B cell (primary cell): Measurements from ENCODE around the gene EVC. TPM values are rescaled to one million over a fixed set of nuclear protein-coding genes. Genes with fewer than 3 reads are reported as not detected.

Source experiments
- ATAC-seq: fragments of 200-7000 bp; cut with Tn5 transposase; one replicate; pipeline ENCODE4 v1.10.0; 2021; ENCODE audit warnings: low read depth, mild to moderate bottlenecking, moderate number of reproducible peaks, moderate library complexity
- CTCF ChIA-PET: fragments of 350-600 bp; sonication (Branson Sonifier 250); formaldehyde crosslinking; loops from one replicate; lab custom pipeline; 2021; ENCODE audit warnings: antibody characterized with exemption, inconsistent platforms; lab: Charles Lee
- POLR2A ChIA-PET: fragments of 350-600 bp; sonication (Branson Sonifier 250); formaldehyde crosslinking; loops from one replicate; lab custom pipeline; 2021; ENCODE audit warnings: antibody characterized with exemption; lab: Charles Lee
- DNase-seq: peaks from one replicate; pipeline ENCODE4 v3.0.0; 2013
- H2AFZ ChIP-seq: 2 replicates; pipeline ENCODE4 v1.6.1; 2012; ENCODE audit warnings: mild to moderate bottlenecking, low read depth, low read length; ENCODE audit not compliant: insufficient read depth, poor library complexity, severe bottlenecking
- H3K27ac ChIP-seq, 2 donors: 1 replicate in 1 of 2; 2 replicates in 1 of 2; pipeline ENCODE4 v1.5.1; 2012 to 2013; ENCODE audit warnings: low read length in 2 of 2, mild to moderate bottlenecking in 2 of 2, moderate library complexity in 1 of 2
- H3K27me3 ChIP-seq, 4 experiments: fragments of 200-600 bp in 1 of 4; sonication (generic) in 1 of 4; replicated peaks in 1 of 4; 1 replicate in 2 of 4; 2 replicates in 2 of 4; pipeline versions ENCODE4 v1.6.1 to v1.7.0; 2013 to 2016; ENCODE audit warnings: low read length in 3 of 4, mild to moderate bottlenecking in 2 of 4, mixed read lengths in 1 of 4, moderate library complexity in 1 of 4; ENCODE audit not compliant: insufficient read depth in 4 of 4, control insufficient read depth in 3 of 4; ENCODE audit errors: control extremely low read depth in 1 of 4
- H3K36me3 ChIP-seq, 2 experiments: replicated peaks in 1 of 2; 1 replicate in 1 of 2; 2 replicates in 1 of 2; pipeline versions ENCODE4 v1.6.1 to v1.7.1; 2013; ENCODE audit warnings: low read length in 1 of 2; ENCODE audit not compliant: insufficient read depth in 2 of 2, control insufficient read depth in 1 of 2; ENCODE audit errors: control extremely low read depth in 1 of 2, extremely low read depth in 1 of 2
- H3K4me1 ChIP-seq, 2 donors: fragments of 200-600 bp in 1 of 2; sonication (generic) in 1 of 2; 1 replicate in 1 of 2; 2 replicates in 1 of 2; pipeline versions ENCODE4 v1.5.1 to v1.6.1; 2013 to 2017; ENCODE audit warnings: low read length in 2 of 2; ENCODE audit not compliant: control insufficient read depth in 2 of 2, insufficient read depth in 2 of 2
- H3K4me2 ChIP-seq: replicated peaks from 2 replicates; pipeline ENCODE3; 2012; ENCODE audit warnings: mild to moderate bottlenecking, low read depth, low read length; ENCODE audit not compliant: poor library complexity, severe bottlenecking
- H3K4me3 ChIP-seq, 5 experiments: fragments of 200-600 bp in 1 of 5; sonication (generic) in 1 of 5; 1 replicate in 3 of 5; 2 replicates in 2 of 5; pipeline versions ENCODE4 v1.5.1 to v1.7.0; 2011 to 2016; ENCODE audit warnings: low read length in 4 of 5, mild to moderate bottlenecking in 4 of 5, low read depth in 2 of 5, control low read depth in 1 of 5, moderate library complexity in 1 of 5; ENCODE audit not compliant: insufficient read depth in 1 of 5; ENCODE audit errors: control extremely low read depth in 1 of 5, extremely low read depth in 1 of 5
- H3K79me2 ChIP-seq: fragments of 200-600 bp; sonication (generic); one replicate; pipeline ENCODE4 v1.6.0; 2016; ENCODE audit warnings: low read length; ENCODE audit not compliant: control insufficient read depth, insufficient read depth
- H3K9ac ChIP-seq: fragments of 200-600 bp; sonication (generic); 2 replicates; pipeline ENCODE4 v1.6.1; 2017; ENCODE audit warnings: mild to moderate bottlenecking, low read length, moderate library complexity
- H3K9me3 ChIP-seq, 3 donors: one replicate each; pipeline versions ENCODE4 v1.6.1 to v1.7.1; 2013; ENCODE audit warnings: low read length in 2 of 3; ENCODE audit not compliant: control insufficient read depth in 2 of 3, insufficient read depth in 1 of 3; ENCODE audit errors: control extremely low read depth in 1 of 3
- H4K20me1 ChIP-seq: 2 replicates; pipeline ENCODE4 v1.6.0; 2012; ENCODE audit warnings: mild to moderate bottlenecking, low read length; ENCODE audit not compliant: insufficient read depth, control insufficient read depth, poor library complexity, severe bottlenecking
- H3K27ac Mint-ChIP-seq: one replicate; pipeline ENCODE4 v1.8.0; 2021; ENCODE audit warnings: mixed read lengths
- H3K27me3 Mint-ChIP-seq: one replicate; pipeline ENCODE4 v1.8.0; 2021; ENCODE audit warnings: mixed read lengths
- H3K4me1 Mint-ChIP-seq: one replicate; pipeline ENCODE4 v1.8.0; 2021; ENCODE audit warnings: mixed read lengths
- H3K4me3 Mint-ChIP-seq: one replicate; pipeline ENCODE4 v1.8.0; 2021; ENCODE audit warnings: mixed read lengths
- H3K9me3 Mint-ChIP-seq: one replicate; pipeline ENCODE4 v1.8.0; 2022; ENCODE audit warnings: mixed read lengths; ENCODE audit not compliant: insufficient read depth
- EZH2 ChIP-seq: IDR thresholded peaks from 2 replicates; pipeline ENCODE4 v1.6.1; 2012; ENCODE audit warnings: borderline replicate concordance, low read depth, mild to moderate bottlenecking, moderate library complexity, low read length; ENCODE audit not compliant: insufficient read depth, poor library complexity, severe bottlenecking
- WGBS: methylation state at CpG from one replicate; pipeline ENCODE4 v1.1.5; 2013; ENCODE audit warnings: missing lambda C conversion rate; ENCODE audit not compliant: insufficient coverage; 5-methylcytosine and 5-hydroxymethylcytosine counted together
- intact Hi-C: fragments of 100-400 bp; cut with micrococcal nuclease; formaldehyde crosslinking; loops from one replicate; pipeline ENCODE4 v1.10.0; 2022
- polyA plus RNA-seq: library from polyadenylated mRNA; depleted of rRNA; stranded (reverse); fragments of >200 nt; gene quantifications from 2 replicates; pipeline ENCODE4 v1.2.3, GENCODE V29; 2012
- total RNA-seq, 2 donors: library from RNA; stranded (reverse); fragments of 120-200 nt in 1 of 2; gene quantifications; 1 replicate in 1 of 2; 2 replicates in 1 of 2; pipeline versions ENCODE4 v1.2.3 to v1.2.4, GENCODE V29; 2013 to 2022
- TF ChIP-seq, protein P1 (sequence below): fragments of 200-600 bp; IDR thresholded peaks from one replicate; pipeline ENCODE4 v1.8.0; 2022; ENCODE audit warnings: antibody characterized with exemption, mild to moderate bottlenecking

EVC gene
- total and polyA plus RNA-seq, 2 donors (not counting 1 experiment from before 2014, with no cell fraction given), result 1.5 TPM; not detected in 1

GRCh38 chr4:5704276-5704675 is 6.7 kb upstream of the EVC start:
- no peak for ATAC-seq
- H3K79me2 ChIP-seq, result no peaks in the 10 kb centered on the region
- H3K27me3 Mint-ChIP-seq, result peaks cover 16% of the 10 kb centered on the region
- TF ChIP-seq, protein P1, sequence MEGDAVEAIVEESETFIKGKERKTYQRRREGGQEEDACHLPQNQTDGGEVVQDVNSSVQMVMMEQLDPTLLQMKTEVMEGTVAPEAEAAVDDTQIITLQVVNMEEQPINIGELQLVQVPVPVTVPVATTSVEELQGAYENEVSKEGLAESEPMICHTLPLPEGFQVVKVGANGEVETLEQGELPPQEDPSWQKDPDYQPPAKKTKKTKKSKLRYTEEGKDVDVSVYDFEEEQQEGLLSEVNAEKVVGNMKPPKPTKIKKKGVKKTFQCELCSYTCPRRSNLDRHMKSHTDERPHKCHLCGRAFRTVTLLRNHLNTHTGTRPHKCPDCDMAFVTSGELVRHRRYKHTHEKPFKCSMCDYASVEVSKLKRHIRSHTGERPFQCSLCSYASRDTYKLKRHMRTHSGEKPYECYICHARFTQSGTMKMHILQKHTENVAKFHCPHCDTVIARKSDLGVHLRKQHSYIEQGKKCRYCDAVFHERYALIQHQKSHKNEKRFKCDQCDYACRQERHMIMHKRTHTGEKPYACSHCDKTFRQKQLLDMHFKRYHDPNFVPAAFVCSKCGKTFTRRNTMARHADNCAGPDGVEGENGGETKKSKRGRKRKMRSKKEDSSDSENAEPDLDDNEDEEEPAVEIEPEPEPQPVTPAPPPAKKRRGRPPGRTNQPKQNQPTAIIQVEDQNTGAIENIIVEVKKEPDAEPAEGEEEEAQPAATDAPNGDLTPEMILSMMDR, result no peak
- no peak for TF ChIP-seq EZH2
- POLR2A ChIA-PET, result no interaction called here
- CTCF ChIA-PET, result no interaction called here
- WGBS, result 78% methylated on average over 5 of the region's 6 CpGs
- H3K4me3 Mint-ChIP-seq, result no peak overlapping the region
- peaks cover 0 to 33% (median 1%) of the 10 kb centered on the region in 4 experiments for H3K27me3 ChIP-seq
- DNase-seq, result no peak
- no peak overlapping the region for H3K27ac ChIP-seq
- H3K27ac Mint-ChIP-seq, result no peak overlapping the region
- H3K4me1 Mint-ChIP-seq, result peaks cover 12% of the 10 kb centered on the region
- H3K4me1 ChIP-seq, result peaks cover 0 to 10% of the 10 kb centered on the region in 2 donors
- peaks cover 0 to 23% (median 0%) of the 10 kb centered on the region in 3 donors for H3K9me3 ChIP-seq
- no peak overlapping the region for H3K9ac ChIP-seq
- no peak overlapping the region for H3K4me2 ChIP-seq
- intact Hi-C loops, result no loop called here
- H4K20me1 ChIP-seq, result no peaks in the 10 kb centered on the region
- no peaks in the 10 kb centered on the region for H3K9me3 Mint-ChIP-seq
- no peaks in the 10 kb centered on the region for H3K36me3 ChIP-seq
- no peak overlapping the region for H3K4me3 ChIP-seq
- H2AFZ ChIP-seq, result no peak overlapping the region

DNA sequence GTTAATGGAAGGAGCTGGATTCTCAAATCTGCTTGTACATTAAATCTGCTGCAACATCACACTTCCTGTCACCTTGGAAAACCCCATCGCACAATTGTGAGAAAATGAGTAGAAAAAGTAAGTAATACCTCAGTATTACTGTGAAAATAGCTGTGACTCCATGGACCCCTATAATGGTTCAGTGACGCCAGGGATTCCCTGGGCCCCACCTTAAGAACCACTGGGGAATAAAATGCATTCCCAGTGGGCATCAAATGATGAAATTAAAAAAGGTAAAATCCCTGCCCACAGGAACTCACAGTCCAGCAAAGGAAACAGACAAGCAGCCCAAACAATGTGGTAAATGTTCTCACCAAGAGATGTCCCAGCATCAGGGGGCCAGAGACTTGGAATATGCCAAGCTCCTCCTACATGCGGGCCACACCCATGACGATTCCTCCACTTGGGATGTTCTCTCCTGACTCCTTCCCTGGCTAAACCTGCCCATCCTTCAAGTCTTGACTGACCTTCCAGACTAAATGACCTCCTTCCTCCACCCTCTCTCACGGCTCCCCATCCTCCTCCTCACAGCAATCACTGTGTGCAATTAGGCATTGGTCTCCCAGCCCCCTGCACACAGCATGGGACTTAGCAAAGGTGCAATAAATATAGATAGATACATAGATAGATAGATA is 5.2 kb upstream of the EVC start:
- Mint-ChIP-seq H3K9me3 (no peaks in the 10 kb centered on the region), H3K4me3 (no peak overlapping the region), H3K4me1 (peaks cover 17% of the 10 kb centered on the region), H3K27me3 (peaks cover 24% of the 10 kb centered on the region), H3K27ac (no peak overlapping the region)
- H3K27me3 ChIP-seq, result peaks cover 0 to 39% (median 1%) of the 10 kb centered on the region in 4 experiments
- CTCF ChIA-PET, result no interaction called here
- 94% methylated on average over 2 of the region's 5 CpGs for WGBS
- no peak overlapping the region for H3K4me3 ChIP-seq
- no peak for TF ChIP-seq EZH2
- TF ChIP-seq, protein P1, result no peak
- H3K9me3 ChIP-seq, result peaks cover 0 to 23% (median 0%) of the 10 kb centered on the region in 3 donors
- intact Hi-C loops, result no loop called here
- H4K20me1 ChIP-seq, result no peaks in the 10 kb centered on the region
- POLR2A ChIA-PET, result no interaction called here
- H3K27ac ChIP-seq, result no peak overlapping the region
- ATAC-seq, result no peak
- peaks cover 0 to 16% of the 10 kb centered on the region in 2 donors for H3K4me1 ChIP-seq
- no peak overlapping the region for H2AFZ ChIP-seq
- no peak overlapping the region for H3K4me2 ChIP-seq
- H3K9ac ChIP-seq, result no peak overlapping the region
- no peaks in the 10 kb centered on the region for H3K79me2 ChIP-seq
- no peaks in the 10 kb centered on the region for H3K36me3 ChIP-seq
- no peak for DNase-seq
